ENCODE results near the gene MAP4K3.

GRCh38 chr2:39385172-39385571, 51.9 kb downstream of the MAP4K3 start:
- TF ChIP-seq POLR2A (IDR thresholded peaks at IDR 0.05) = no peak
- no peak for TF ChIP-seq CTCF (IDR thresholded peaks at IDR 0.05)
- no peak for TF ChIP-seq EP300 (IDR thresholded peaks at IDR 0.05)
- no peak for TF ChIP-seq POLR2AphosphoS5 (IDR thresholded peaks at IDR 0.05)
